Measurements from ENCODE around the gene NOP16. TPM values are rescaled to one million over a fixed set of nuclear protein-coding genes. Genes with fewer than 3 reads are reported as not detected.
"Not testable (repeated sequence)": the region's sequence is repeated elsewhere in the genome, so short reads cannot be mapped to it uniquely, and the experiment has no call there.

The NOP16 gene
- total RNA-seq, 4 donors from 2014 or later, result 7.5 to 23.4 (median 10.8) TPM

- Histone ChIP-seq H3K27me3 (no peaks in the 10 kb centered on the region), H3K4me1 (peaks cover 51 to 64% (median 59%) of the 10 kb centered on the region in 4 donors), H3K9me3 (no peaks in the 10 kb centered on the region), H3K4me3 (no peak overlapping the region), H3K27ac (replicated peaks in 1 of 4) (peak overlapping the region; percentile 49 to 98 (median 92)), H3K36me3 (peaks cover 7 to 34% (median 26%) of the 10 kb centered on the region in 4 donors)
- intact Hi-C loops (cut with DNase I), result loop anchor here (10.0 kb wide), 1 partner anchor 132 kb away; the partner anchor contains the start of gene CDHR2
- WGBS, result 76% methylated on average over 10 of the region's 10 CpGs
- no peak for DNase-seq (ENCODE audit: extremely low spot score)
- TF ChIP-seq EP300 (IDR thresholded peaks at IDR 0.05), result no peak
- no peak for TF ChIP-seq CTCF (IDR thresholded peaks at IDR 0.05)
- no peak for TF ChIP-seq POLR2A (IDR thresholded peaks at IDR 0.05; ENCODE audit: low read depth)
- no peak for TF ChIP-seq POLR2AphosphoS5 (IDR thresholded peaks at IDR 0.05)
Observed at GRCh38 chr5:176412517-176413254, 24.3 kb upstream of the NOP16 start.

- intact Hi-C loops (cut with DNase I), result loop anchor here (10.0 kb wide), 1 partner anchor 134 kb away; the partner anchor contains the start of gene CDHR2
- H3K4me1 ChIP-seq, result peaks cover 52 to 60% (median 58%) of the 10 kb centered on the region in 4 donors
- no peaks in the 10 kb centered on the region for H3K9me3 ChIP-seq
- no peak overlapping the region for H3K4me3 ChIP-seq
- no peak overlapping the region for H3K27ac ChIP-seq (replicated peaks in 1 of 4)
- H3K36me3 ChIP-seq, result peaks cover 25 to 55% (median 45%) of the 10 kb centered on the region in 4 donors
- WGBS, result 96% methylated on average over 5 of the region's 5 CpGs
- DNase-seq (ENCODE audit: extremely low spot score), result no peak
- TF ChIP-seq POLR2A (IDR thresholded peaks at IDR 0.05; ENCODE audit: low read depth) (no peak), CTCF (IDR thresholded peaks at IDR 0.05) (no peak), POLR2AphosphoS5 (IDR thresholded peaks at IDR 0.05) (no peak), EP300 (IDR thresholded peaks at IDR 0.05) (no peak)
- no peaks in the 10 kb centered on the region for H3K27me3 ChIP-seq
Observed at GRCh38 chr5:176410486-176411180, 22.2 kb upstream of the NOP16 start.

- TF ChIP-seq CTCF (IDR thresholded peaks at IDR 0.05), result no peak
- TF ChIP-seq POLR2A (IDR thresholded peaks at IDR 0.05; ENCODE audit: low read depth), result no peak
- TF ChIP-seq POLR2AphosphoS5 (IDR thresholded peaks at IDR 0.05), result no peak
- TF ChIP-seq EP300 (IDR thresholded peaks at IDR 0.05), result no peak
- Histone ChIP-seq H3K4me3 (no peak overlapping the region), H3K9me3 (no peaks in the 10 kb centered on the region), H3K27ac (replicated peaks in 1 of 4) (no peak overlapping the region), H3K4me1 (peaks cover 46 to 51% (median 49%) of the 10 kb centered on the region in 4 donors), H3K27me3 (no peaks in the 10 kb centered on the region), H3K36me3 (peaks cover 29 to 61% (median 50%) of the 10 kb centered on the region in 4 donors)
- intact Hi-C loops (cut with DNase I), result loop anchor here (10.0 kb wide), 1 partner anchor 135 kb away; the partner anchor contains the start of gene CDHR2
- no peak for DNase-seq (ENCODE audit: extremely low spot score)
- 95% methylated on average over 4 of the region's 4 CpGs for WGBS
Observed at GRCh38 chr5:176409765-176410164, 21.4 kb upstream of the NOP16 start.

- WGBS, result 83% methylated on average over 5 of the region's 5 CpGs
- H3K27me3 ChIP-seq, result no peaks in the 10 kb centered on the region
- no peak overlapping the region for H3K4me3 ChIP-seq
- TF ChIP-seq CTCF (IDR thresholded peaks at IDR 0.05) (no peak), POLR2A (IDR thresholded peaks at IDR 0.05; ENCODE audit: low read depth) (no peak), POLR2AphosphoS5 (IDR thresholded peaks at IDR 0.05) (no peak), EP300 (IDR thresholded peaks at IDR 0.05) (no peak)
- H3K4me1 ChIP-seq, result peaks cover 34 to 40% (median 38%) of the 10 kb centered on the region in 4 donors
- intact Hi-C loops (cut with DNase I), result no loop called here
- H3K9me3 ChIP-seq, result no peaks in the 10 kb centered on the region
- peaks cover 30 to 73% (median 60%) of the 10 kb centered on the region in 4 donors for H3K36me3 ChIP-seq
- peak overlapping the region in 2 of 4 donors; percentile 19 to 64 for H3K27ac ChIP-seq (replicated peaks in 1 of 4)
- no peak for DNase-seq (ENCODE audit: extremely low spot score)
Observed at GRCh38 chr5:176408590-176408989, 20.2 kb upstream of the NOP16 start.

GRCh38 chr5:176408252-176408573, 19.8 kb upstream of the NOP16 start:
- H3K4me1 ChIP-seq, result peaks cover 30 to 37% (median 34%) of the 10 kb centered on the region in 4 donors

More at GRCh38 chr5:176408252-176408573, 19.8 kb upstream of the NOP16 start:
- DNase-seq (ENCODE audit: extremely low spot score); H3K27me3 ChIP-seq; H3K4me3 ChIP-seq; H3K9me3 ChIP-seq; intact Hi-C loops (cut with DNase I): not testable (repeated sequence)
- H3K27ac ChIP-seq (replicated peaks in 1 of 4), result peak overlapping the region; percentile 47 to 64 (median 50)
- peaks cover 30 to 75% (median 61%) of the 10 kb centered on the region in 4 donors for H3K36me3 ChIP-seq
- WGBS, result 76% methylated on average over 10 of the region's 10 CpGs
